H1 (cell line): ENCODE results near the gene ZBTB37. TPM values are rescaled to one million over a fixed set of nuclear protein-coding genes. Genes with fewer than 3 reads are reported as not detected.

Experiments
- CTCF ChIA-PET: fragments of 300-600 bp; sonication (Branson Sonifier 250); formaldehyde crosslinking; loops from one replicate; lab custom pipeline; 2021; ENCODE audit not compliant: partially characterized antibody; lab: Charles Lee
- POLR2A ChIA-PET: fragments of 300-600 bp; sonication (Branson Sonifier 250); formaldehyde crosslinking; loops from one replicate; lab custom pipeline; 2021; ENCODE audit warnings: inconsistent platforms; ENCODE audit not compliant: partially characterized antibody; lab: Charles Lee
- DNase-seq, 2 experiments: peaks; one replicate each; pipeline versions ENCODE4 v3.0.0 to v3.0.0-alpha.2; 2010 to 2022; ENCODE audit warnings: low spot score in 2 of 2, low read depth in 1 of 2, mixed read lengths in 1 of 2
- FAIRE-seq: peaks from 2 replicates; lab custom pipeline; 2011; peaks lifted over from hg19 to GRCh38; lab: Jason Lieb, UNC
- H2AFZ ChIP-seq: 2 replicates; pipeline ENCODE4 v1.8.1; 2012; ENCODE audit warnings: low read length, inconsistent platforms
- H2AK5ac ChIP-seq: 2 replicates; pipeline ENCODE4 v1.6.1; 2013; ENCODE audit warnings: low read depth, low read length
- H2BK120ac ChIP-seq: replicated peaks from 2 replicates; pipeline ENCODE3; 2013; ENCODE audit warnings: low read depth, low read length, inconsistent platforms
- H2BK12ac ChIP-seq: 2 replicates; pipeline ENCODE4 v1.6.1; 2013; ENCODE audit warnings: low read depth, low read length
- H2BK15ac ChIP-seq: 2 replicates; pipeline ENCODE4 v1.6.1; 2013; ENCODE audit warnings: low read length
- H2BK20ac ChIP-seq: 2 replicates; pipeline ENCODE4 v1.6.1; 2013; ENCODE audit warnings: low read length
- H2BK5ac ChIP-seq: 2 replicates; pipeline ENCODE4 v1.6.1; 2013; ENCODE audit warnings: low read depth, low read length
- H3K14ac ChIP-seq: 2 replicates; pipeline ENCODE4 v1.6.1; 2013; ENCODE audit warnings: inconsistent platforms; ENCODE audit not compliant: insufficient read length
- H3K18ac ChIP-seq: 2 replicates; pipeline ENCODE4 v1.6.1; 2013; ENCODE audit warnings: low read length; ENCODE audit errors: extremely low read depth
- H3K23ac ChIP-seq: 2 replicates; pipeline ENCODE4 v1.6.1; 2013; ENCODE audit warnings: inconsistent platforms; ENCODE audit not compliant: insufficient read length
- H3K23me2 ChIP-seq: 2 replicates; pipeline ENCODE4 v1.6.1; 2013; ENCODE audit warnings: low read depth, low read length
- H3K27ac ChIP-seq: 2 replicates; pipeline ENCODE4 v1.6.1; 2011; ENCODE audit warnings: low read depth, low read length, inconsistent platforms
- H3K27me3 ChIP-seq, 4 experiments: replicated peaks in 1 of 4; 1 replicate in 1 of 4; 2 replicates in 3 of 4; pipeline versions ENCODE4 v1.6.1 to v1.8.1; 2011 to 2013; ENCODE audit warnings: low read length in 3 of 4, mild to moderate bottlenecking in 3 of 4, inconsistent platforms in 2 of 4, mixed read lengths in 2 of 4, moderate library complexity in 1 of 4; ENCODE audit not compliant: control insufficient read depth in 3 of 4, insufficient read depth in 3 of 4; ENCODE audit errors: extremely low read depth in 1 of 4
- H3K36me3 ChIP-seq, 4 experiments: 2 replicates each; pipeline versions ENCODE4 v1.6.1 to v1.8.1; 2011 to 2013; ENCODE audit warnings: mild to moderate bottlenecking in 4 of 4, low read length in 3 of 4, moderate library complexity in 2 of 4, control low read depth in 1 of 4, inconsistent platforms in 1 of 4; ENCODE audit not compliant: insufficient read depth in 4 of 4, control insufficient read depth in 2 of 4
- H3K4ac ChIP-seq: replicated peaks from 2 replicates; pipeline ENCODE3; 2013; ENCODE audit warnings: low read length, low read depth, mixed read lengths, inconsistent platforms; ENCODE audit not compliant: insufficient read length
- H3K4me1 ChIP-seq, 4 experiments: replicated peaks in 1 of 4; 1 replicate in 1 of 4; 2 replicates in 3 of 4; pipeline versions ENCODE4 v1.6.1 to v1.8.1; 2011 to 2013; ENCODE audit warnings: low read length in 3 of 4, inconsistent platforms in 2 of 4, mixed read lengths in 1 of 4; ENCODE audit not compliant: insufficient read depth in 4 of 4, control insufficient read depth in 3 of 4
- H3K4me2 ChIP-seq, 2 experiments: 2 replicates each; pipeline versions ENCODE4 v1.6.1 to v1.8.1; 2011 to 2013; ENCODE audit warnings: low read depth in 2 of 2, low read length in 2 of 2, control low read depth in 1 of 2, inconsistent platforms in 1 of 2, mild to moderate bottlenecking in 1 of 2; ENCODE audit not compliant: insufficient read depth in 1 of 2
- H3K4me3 ChIP-seq, 4 experiments: fragments of 200-600, 300-600 bp in 1 of 4; sonication (generic), shearing (Covaris generic), sonication (Bioruptor Twin) in 1 of 4; 2 replicates each; pipeline versions ENCODE4 v1.5.1 to v1.8.1; 2011 to 2016; ENCODE audit warnings: low read length in 4 of 4, low read depth in 3 of 4, control low read depth in 2 of 4, inconsistent platforms in 2 of 4, mild to moderate bottlenecking in 2 of 4, mixed read lengths in 1 of 4, moderate library complexity in 1 of 4; ENCODE audit not compliant: insufficient read depth in 2 of 4; ENCODE audit errors: extremely low read depth in 1 of 4
- H3K56ac ChIP-seq: replicated peaks from 2 replicates; pipeline ENCODE3; 2013; ENCODE audit warnings: low read depth, mild to moderate bottlenecking, mixed read lengths, low read length, inconsistent platforms; ENCODE audit not compliant: insufficient read length
- H3K79me1 ChIP-seq: 2 replicates; pipeline ENCODE4 v1.6.1; 2013; ENCODE audit warnings: low read depth, low read length, control low read depth
- H3K79me2 ChIP-seq, 2 experiments: 2 replicates each; pipeline versions ENCODE4 v1.6.1 to v1.8.1; 2012 to 2013; ENCODE audit warnings: low read length in 2 of 2, mild to moderate bottlenecking in 2 of 2, inconsistent platforms in 1 of 2; ENCODE audit not compliant: insufficient read depth in 2 of 2, control insufficient read depth in 1 of 2
- H3K9ac ChIP-seq, 4 experiments: replicated peaks in 1 of 4; 1 replicate in 1 of 4; 2 replicates in 3 of 4; pipeline versions ENCODE4 v1.6.1 to v1.8.1; 2011 to 2013; ENCODE audit warnings: low read depth in 3 of 4, low read length in 3 of 4, control low read depth in 2 of 4, mild to moderate bottlenecking in 2 of 4, moderate library complexity in 2 of 4, inconsistent platforms in 1 of 4; ENCODE audit errors: extremely low read depth in 1 of 4
- H3K9me3 ChIP-seq, 2 experiments: 2 replicates each; pipeline versions ENCODE4 v1.6.1 to v1.8.1; 2012 to 2013; ENCODE audit warnings: mild to moderate bottlenecking in 2 of 2, moderate library complexity in 2 of 2, control low read depth in 1 of 2, inconsistent platforms in 1 of 2, low read depth in 1 of 2, low read length in 1 of 2, mixed read lengths in 1 of 2; ENCODE audit not compliant: insufficient read depth in 2 of 2
- H4K20me1 ChIP-seq, 2 experiments: replicated peaks in 1 of 2; 2 replicates each; pipeline versions ENCODE3 to v1.8.1; 2011 to 2013; ENCODE audit warnings: inconsistent platforms in 2 of 2, low read length in 2 of 2, mild to moderate bottlenecking in 1 of 2; ENCODE audit not compliant: insufficient read depth in 2 of 2, control insufficient read depth in 1 of 2
- H4K5ac ChIP-seq: 2 replicates; pipeline ENCODE4 v1.6.1; 2013; ENCODE audit warnings: low read length, low read depth, mixed read lengths, inconsistent platforms; ENCODE audit not compliant: insufficient read length
- H4K8ac ChIP-seq: 2 replicates; pipeline ENCODE4 v1.8.0; 2013; ENCODE audit warnings: mild to moderate bottlenecking, moderate library complexity, low read length, inconsistent platforms; ENCODE audit not compliant: insufficient read depth; ENCODE audit errors: extremely low read depth
- H4K91ac ChIP-seq: replicated peaks from 2 replicates; pipeline ENCODE3; 2013; ENCODE audit warnings: low read length, mixed read lengths, inconsistent platforms; ENCODE audit not compliant: insufficient read length
- BCL11A ChIP-seq, 2 experiments: IDR thresholded peaks; one replicate each; pipeline ENCODE4 v1.6.1; 2011; ENCODE audit warnings: low read depth in 2 of 2, low read length in 2 of 2, mild to moderate bottlenecking in 2 of 2
- BRCA1 ChIP-seq: IDR thresholded peaks from 2 replicates; pipeline ENCODE4 v1.6.1; 2012; ENCODE audit warnings: low read depth, low read length, improper control_type of control experiment
- CREB1 ChIP-seq: IDR thresholded peaks from 2 replicates; pipeline ENCODE4 v1.6.1; 2012; ENCODE audit warnings: inconsistent platforms
- EP300 ChIP-seq, 2 experiments: IDR thresholded peaks; 1 replicate in 1 of 2; 2 replicates in 1 of 2; pipeline ENCODE4 v1.6.1; 2011 to 2012; ENCODE audit warnings: low read depth in 2 of 2, low read length in 2 of 2, mild to moderate bottlenecking in 2 of 2, borderline replicate concordance in 1 of 2, inconsistent platforms in 1 of 2, moderate library complexity in 1 of 2
- HDAC2 ChIP-seq, 2 experiments: fragments of 300-600 bp in 1 of 2; sonication (generic) in 1 of 2; IDR thresholded peaks; 2 replicates each; pipeline ENCODE4 v1.6.1; 2011 to 2012; ENCODE audit warnings: low read depth in 2 of 2, low read length in 2 of 2, mild to moderate bottlenecking in 2 of 2, moderate library complexity in 2 of 2, borderline replicate concordance in 1 of 2, inconsistent platforms in 1 of 2
- HDAC6 ChIP-seq: IDR thresholded peaks from one replicate; pipeline ENCODE4 v1.7.1; 2012; ENCODE audit warnings: low read depth, mild to moderate bottlenecking, inconsistent platforms, low read length, moderate library complexity
- KDM1A ChIP-seq: fragments of 200-600, 300-600 bp; sonication (generic); IDR thresholded peaks from 2 replicates; pipeline ENCODE4 v1.7.1; 2016; ENCODE audit warnings: mild to moderate bottlenecking, low read length, borderline replicate concordance
- MAFK ChIP-seq: IDR thresholded peaks from 2 replicates; pipeline ENCODE4 v1.6.1; 2012; ENCODE audit warnings: low read depth, mild to moderate bottlenecking, improper control_type of control experiment, low read length
- NRF1 ChIP-seq: IDR thresholded peaks from 2 replicates; pipeline ENCODE4 v1.6.1; 2011; ENCODE audit warnings: mild to moderate bottlenecking, low read depth, low read length, improper control_type of control experiment
- POLR2AphosphoS5 ChIP-seq: IDR thresholded peaks from 2 replicates; pipeline ENCODE4 v1.6.1; 2011; ENCODE audit warnings: low read depth, low read length
- SP1 ChIP-seq: IDR thresholded peaks from 2 replicates; pipeline ENCODE4 v1.6.1; 2011; ENCODE audit warnings: low read depth, low read length
- WGBS, 2 experiments: shearing (Covaris generic) in 1 of 2; methylation state at CpG; one replicate each; pipeline versions ENCODE4 v1.1.6 to v1.1.7; 2013 to 2015; ENCODE audit warnings: low lambda C conversion rate in 2 of 2, mixed read lengths in 2 of 2, inconsistent platforms in 1 of 2, low coverage in 1 of 2, missing lambda C conversion rate in 1 of 2; ENCODE audit not compliant: insufficient replicate concordance in 2 of 2, insufficient coverage in 1 of 2, insufficient read length in 1 of 2; ENCODE audit errors: extremely low coverage in 1 of 2, missing lambda C conversion rate in 1 of 2; 5-methylcytosine and 5-hydroxymethylcytosine counted together
- polyA plus RNA-seq, 7 experiments: library from polyadenylated mRNA; depleted of rRNA in 3 of 7; stranded (reverse) in 5 of 7; unstranded in 2 of 7; fragments of >200 nt in 5 of 7; fragments of 200-250 nt in 2 of 7; gene quantifications; 1 replicate in 5 of 7; 2 replicates in 1 of 7; 4 replicates in 1 of 7; pipeline versions ENCODE4 v1.2.1 to v1.2.3, GENCODE V29; 2011 to 2013; ENCODE audit warnings: missing spikeins in 2 of 7, mixed read lengths in 2 of 7
- total RNA-seq: library from RNA; stranded (reverse); fragmentation: NEBNext Ultra II Directional; extraction: Animal tissue kit (Norgen Biotek cat#: 25700); gene quantifications from 2 replicates; pipeline ENCODE4 v1.2.1, GENCODE V29; 2021

ZBTB37 gene
- total and polyA plus RNA-seq, 2 of the 8 experiments (the other 6 are each of a cell fraction or from before 2014, with no cell fraction given) = 1.7 to 12.5 TPM

- no peak overlapping the region for H2BK15ac ChIP-seq
- peaks cover 0 to 14% (median 5%) of the 10 kb centered on the region in 4 experiments; a peak in 4 of 8 replicates for H3K36me3 ChIP-seq
- no peak overlapping the region for H3K56ac ChIP-seq
- H2BK120ac ChIP-seq = no peak overlapping the region
- no peak overlapping the region for H2AFZ ChIP-seq
- no peak overlapping the region for H4K91ac ChIP-seq
- FAIRE-seq (no peak), DNase-seq (no peak)
- H3K79me1 ChIP-seq = no peaks in the 10 kb centered on the region
- H4K20me1 ChIP-seq = no peaks in the 10 kb centered on the region
- no peak overlapping the region for H3K4me3 ChIP-seq
- H2BK20ac ChIP-seq = no peak overlapping the region
- H3K79me2 ChIP-seq = no peaks in the 10 kb centered on the region
- H3K27me3 ChIP-seq = no peaks in the 10 kb centered on the region
- no peak overlapping the region for H3K14ac ChIP-seq
- ChIA-PET POLR2A (interaction anchor here (1.0 to 6.8 kb wide), 3 partner anchors 16 to 63 kb away, joined by 3 to 109 read pairs (median 5); partner anchors contain the start of genes DARS2, GAS5 and ZBTB37), CTCF (interaction anchor here (0.7 kb wide), 1 partner anchor 10 kb away, joined by 3 read pairs; no protein-coding TSS in a partner anchor)
- no peak overlapping the region for H3K9ac ChIP-seq
- no peaks in the 10 kb centered on the region for H3K9me3 ChIP-seq
- H3K23me2 ChIP-seq = no peaks in the 10 kb centered on the region
- no peak overlapping the region for H2BK5ac ChIP-seq
- H4K5ac ChIP-seq = no peak overlapping the region
- no peak overlapping the region for H3K4ac ChIP-seq
- no peak overlapping the region for H3K4me2 ChIP-seq
- peaks cover 0 to 7% (median 2%) of the 10 kb centered on the region in 4 experiments; a peak in 2 of 7 replicates for H3K4me1 ChIP-seq
- H4K8ac ChIP-seq = no peak overlapping the region
- no peak for TF ChIP-seq BCL11A (IDR thresholded peaks at IDR 0.05; ENCODE audit: low read depth in 2 of 2, low read length in 2 of 2)
- no peak for TF ChIP-seq HDAC2 (IDR thresholded peaks at IDR 0.05; ENCODE audit: borderline replicate concordance in 1 of 2, low read depth in 2 of 2, low read length in 2 of 2)
- no peak for TF ChIP-seq KDM1A
- TF ChIP-seq MAFK = no peak
- TF ChIP-seq HDAC6 = no peak
- TF ChIP-seq POLR2AphosphoS5 = no peak
- TF ChIP-seq SP1 = no peak
- TF ChIP-seq NRF1 = no peak
- TF ChIP-seq EP300 (IDR thresholded peaks at IDR 0.05; ENCODE audit: borderline replicate concordance in 1 of 2, low read depth in 2 of 2, low read length in 2 of 2) = no peak
- no peak for TF ChIP-seq CREB1
- no peak for TF ChIP-seq BRCA1
- no peak overlapping the region for H3K23ac ChIP-seq
- no peak overlapping the region for H3K27ac ChIP-seq
- H2AK5ac ChIP-seq = no peak overlapping the region
- H3K18ac ChIP-seq = no peak overlapping the region
- H2BK12ac ChIP-seq = no peak overlapping the region
- 92% methylated on average over 2 of the region's 2 CpGs; no CpG with 5 or more reads in 1 of the 2 experiments for WGBS, 2 experiments
Observed at GRCh38 chr1:173887627-173888026, 19.4 kb downstream of the ZBTB37 start.
